Activated effector memory CD4-positive, alpha-beta T cell treated with Interleukin-2 at 50 U/mL for 16 hours (primary cell): ENCODE data around the gene BUB1B.
"Not testable (repeated sequence)": the region's sequence is repeated elsewhere in the genome, so short reads cannot be mapped to it uniquely, and the experiment has no call there.

Experiments used
- DNase-seq: peaks from one replicate; pipeline ENCODE4 v3.0.0-alpha.2; 2020

The BUB1B gene

GRCh38 chr15:40136470-40137302, 24.2 kb upstream of the BUB1B start:
- DNase-seq, result no peak

- no peak for DNase-seq
Observed at GRCh38 chr15:40137303-40138200, 23.3 kb upstream of the BUB1B start.

GRCh38 chr15:40138201-40138570, 22.7 kb upstream of the BUB1B start:
- not testable (repeated sequence) for DNase-seq

- no peak for DNase-seq
Observed at GRCh38 chr15:40142428-40142827, 18.4 kb upstream of the BUB1B start.

- DNase-seq, result no peak
Observed at GRCh38 chr15:40146037-40146436, 14.8 kb upstream of the BUB1B start.

GRCh38 chr15:40149339-40149738, 11.5 kb upstream of the BUB1B start:
- DNase-seq, result no peak

- no peak for DNase-seq
Observed at GRCh38 chr15:40150163-40150925, 10.5 kb upstream of the BUB1B start.

- no peak for DNase-seq
Observed at GRCh38 chr15:40151499-40151898, 9.4 kb upstream of the BUB1B start.

GRCh38 chr15:40151991-40152390, 8.9 kb upstream of the BUB1B start:
- no peak for DNase-seq

GRCh38 chr15:40154821-40155220, 6.0 kb upstream of the BUB1B start:
- not testable (repeated sequence) for DNase-seq

- DNase-seq, result no peak
Observed at GRCh38 chr15:40155270-40155910, 5.5 kb upstream of the BUB1B start.

GRCh38 chr15:40157778-40158447, 3.0 kb upstream of the BUB1B start:
- DNase-seq, result no peak

- no peak for DNase-seq
Observed at GRCh38 chr15:40160021-40160420, 848 bp upstream of the BUB1B start.

- DNase-seq, result no peak
Observed at GRCh38 chr15:40161693-40162391, 973 bp downstream of the BUB1B start.

- no peak for DNase-seq
Observed at GRCh38 chr15:40162552-40162951, 1.7 kb downstream of the BUB1B start.

GRCh38 chr15:40163657-40164416, 3.0 kb downstream of the BUB1B start:
- no peak for DNase-seq

GRCh38 chr15:40167374-40167773, 6.5 kb downstream of the BUB1B start:
- not testable (repeated sequence) for DNase-seq

GRCh38 chr15:40175160-40175559, 14.3 kb downstream of the BUB1B start:
- DNase-seq, result no peak

- no peak for DNase-seq
Observed at GRCh38 chr15:40182358-40183029, 21.6 kb downstream of the BUB1B start.
